GM12892 (cell line): ENCODE results near the gene SYS1.

ENCODE experiments used
- DNase-seq: peaks from one replicate; pipeline ENCODE4 v3.0.0; 2011; ENCODE audit not compliant: insufficient read length
- FAIRE-seq: peaks from 2 replicates; lab custom pipeline; 2011; peaks lifted over from hg19 to GRCh38; lab: Jason Lieb, UNC
- POLR2A ChIP-seq: IDR thresholded peaks from 2 replicates; pipeline ENCODE4 v1.6.1; 2011; ENCODE audit warnings: low read depth, low read length, control low read depth
- POLR2AphosphoS5 ChIP-seq: IDR thresholded peaks from 2 replicates; pipeline ENCODE4 v1.6.1; 2011; ENCODE audit warnings: low read depth, low read length, control low read depth
- TAF1 ChIP-seq: IDR thresholded peaks from 2 replicates; pipeline ENCODE4 v1.6.1; 2011; ENCODE audit warnings: low read depth, mild to moderate bottlenecking, control low read depth, low read length, borderline replicate concordance

Gene SYS1

GRCh38 chr20:45415822-45416637 is 53.1 kb downstream of the SYS1 start, which contains the start of gene PIGT:
TSS of gene PIGT (plus strand) at chr20:45416141. CDS start at chr20:45416157, 16 bp downstream.
- DNase-seq (peak; percentile 71), FAIRE-seq (peak; percentile 92)
- TF ChIP-seq POLR2A (peak; percentile 97), TAF1 (peak; percentile 82), POLR2AphosphoS5 (peak; percentile 86)

GRCh38 chr20:45416917-45417316 is 54.0 kb downstream of the SYS1 start:
- FAIRE-seq = no peak
- no peak for DNase-seq
- TF ChIP-seq POLR2A (no peak), TAF1 (no peak), POLR2AphosphoS5 (no peak)
